ENCODE results near the gene SLC30A10. TPM values are rescaled to one million over a fixed set of nuclear protein-coding genes. Genes with fewer than 3 reads are reported as not detected.

The SLC30A10 gene
- total RNA-seq = 1 to 10 TPM in 1 of 4 donors, under 1 TPM in 1, not detected in 2; 0.63 to 1.4 TPM

GRCh38 chr1:219927956-219928790 lies at the start of gene SLC30A10:
Gene SLC30A10, minus strand, starts transcription at chr1:219928557. Its CDS starts 117 bp downstream, at chr1:219928440.
- Histone ChIP-seq H3K27me3 (peaks cover 0 to 29% of the 10 kb centered on the region in 2 donors), H3K27ac (no peak within 1 kb of the TSS), H3K36me3 (no peaks in the 10 kb centered on the region), H3K4me3 (peak within 1 kb of the TSS; percentile 16 to 55 (median 27)), H3K4me1 (peaks cover 0 to 12% (median 0%) of the 10 kb centered on the region in 4 donors), H3K9me3 (no peaks in the 10 kb centered on the region)
- no peak for DNase-seq (ENCODE audit: low spot score in 2 of 2)
- TF ChIP-seq POLR2A (IDR thresholded peaks at IDR 0.05) (no peak), EP300 (IDR thresholded peaks at IDR 0.05) (no peak)
- TF ChIP-seq, protein P1, sequence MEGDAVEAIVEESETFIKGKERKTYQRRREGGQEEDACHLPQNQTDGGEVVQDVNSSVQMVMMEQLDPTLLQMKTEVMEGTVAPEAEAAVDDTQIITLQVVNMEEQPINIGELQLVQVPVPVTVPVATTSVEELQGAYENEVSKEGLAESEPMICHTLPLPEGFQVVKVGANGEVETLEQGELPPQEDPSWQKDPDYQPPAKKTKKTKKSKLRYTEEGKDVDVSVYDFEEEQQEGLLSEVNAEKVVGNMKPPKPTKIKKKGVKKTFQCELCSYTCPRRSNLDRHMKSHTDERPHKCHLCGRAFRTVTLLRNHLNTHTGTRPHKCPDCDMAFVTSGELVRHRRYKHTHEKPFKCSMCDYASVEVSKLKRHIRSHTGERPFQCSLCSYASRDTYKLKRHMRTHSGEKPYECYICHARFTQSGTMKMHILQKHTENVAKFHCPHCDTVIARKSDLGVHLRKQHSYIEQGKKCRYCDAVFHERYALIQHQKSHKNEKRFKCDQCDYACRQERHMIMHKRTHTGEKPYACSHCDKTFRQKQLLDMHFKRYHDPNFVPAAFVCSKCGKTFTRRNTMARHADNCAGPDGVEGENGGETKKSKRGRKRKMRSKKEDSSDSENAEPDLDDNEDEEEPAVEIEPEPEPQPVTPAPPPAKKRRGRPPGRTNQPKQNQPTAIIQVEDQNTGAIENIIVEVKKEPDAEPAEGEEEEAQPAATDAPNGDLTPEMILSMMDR (IDR thresholded peaks at IDR 0.05) = no peak
- WGBS, 2 donors = 0 to 1% methylated on average over 43 to 54 of the region's 91 CpGs

- Histone ChIP-seq H3K9me3 (no peaks in the 10 kb centered on the region), H3K4me3 (no peak overlapping the region), H3K4me1 (no peaks in the 10 kb centered on the region), H3K27ac (no peak overlapping the region), H3K36me3 (peaks cover 0 to 87% (median 3%) of the 10 kb centered on the region in 3 donors), H3K27me3 (no peaks in the 10 kb centered on the region)
- WGBS, 2 donors = 79 to 92% methylated on average over 3 of the region's 3 CpGs
- DNase-seq (ENCODE audit: low spot score in 2 of 2) = no peak
- TF ChIP-seq, protein P1 (IDR thresholded peaks at IDR 0.05) = no peak
- TF ChIP-seq POLR2A (IDR thresholded peaks at IDR 0.05) (no peak), EP300 (IDR thresholded peaks at IDR 0.05) (no peak)
These were observed 44.9 kb upstream of the SLC30A10 start for GRCh38 chr1:219973213-219973612.

GRCh38 chr1:219967361-219967760 lies 39.0 kb upstream of the SLC30A10 start:
- TF ChIP-seq EP300 (IDR thresholded peaks at IDR 0.05) (no peak), POLR2A (IDR thresholded peaks at IDR 0.05) (no peak)
- TF ChIP-seq, protein P1 (IDR thresholded peaks at IDR 0.05) = no peak
- H3K4me1 ChIP-seq = no peaks in the 10 kb centered on the region
- DNase-seq (ENCODE audit: low spot score in 2 of 2) = no peak
- H3K4me3 ChIP-seq = no peak overlapping the region
- no peak overlapping the region for H3K27ac ChIP-seq
- peaks cover 0 to 49% (median 3%) of the 10 kb centered on the region in 3 donors for H3K36me3 ChIP-seq
- H3K27me3 ChIP-seq = no peaks in the 10 kb centered on the region
- H3K9me3 ChIP-seq = no peaks in the 10 kb centered on the region
- WGBS, 2 donors = 82 to 85% methylated on average over 4 of the region's 4 CpGs

DNA sequence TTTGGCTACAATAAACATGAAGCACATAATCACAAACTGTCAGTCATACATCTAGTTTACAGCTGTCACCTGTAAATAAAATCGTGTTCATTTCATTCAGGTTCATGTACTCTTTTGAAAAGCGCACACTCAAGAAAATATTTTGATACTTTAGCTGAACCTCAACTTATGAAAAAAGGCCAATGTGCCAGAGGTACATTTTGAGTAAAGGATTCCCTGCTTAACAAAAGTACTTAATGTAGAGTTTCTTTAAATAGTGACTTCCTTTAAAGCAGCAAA lies 37.7 kb upstream of the SLC30A10 start:
- WGBS, 2 donors = 90 to 92% methylated on average over 2 of the region's 2 CpGs
- Histone ChIP-seq H3K4me1 (no peaks in the 10 kb centered on the region), H3K27me3 (no peaks in the 10 kb centered on the region), H3K9me3 (no peaks in the 10 kb centered on the region), H3K36me3 (peaks cover 0 to 38% (median 3%) of the 10 kb centered on the region in 3 donors), H3K27ac (no peak overlapping the region), H3K4me3 (no peak overlapping the region)
- TF ChIP-seq, protein P1 (IDR thresholded peaks at IDR 0.05) = no peak
- TF ChIP-seq EP300 (IDR thresholded peaks at IDR 0.05) = no peak
- TF ChIP-seq POLR2A (IDR thresholded peaks at IDR 0.05) = no peak
- DNase-seq (ENCODE audit: low spot score in 2 of 2) = no peak

DNA sequence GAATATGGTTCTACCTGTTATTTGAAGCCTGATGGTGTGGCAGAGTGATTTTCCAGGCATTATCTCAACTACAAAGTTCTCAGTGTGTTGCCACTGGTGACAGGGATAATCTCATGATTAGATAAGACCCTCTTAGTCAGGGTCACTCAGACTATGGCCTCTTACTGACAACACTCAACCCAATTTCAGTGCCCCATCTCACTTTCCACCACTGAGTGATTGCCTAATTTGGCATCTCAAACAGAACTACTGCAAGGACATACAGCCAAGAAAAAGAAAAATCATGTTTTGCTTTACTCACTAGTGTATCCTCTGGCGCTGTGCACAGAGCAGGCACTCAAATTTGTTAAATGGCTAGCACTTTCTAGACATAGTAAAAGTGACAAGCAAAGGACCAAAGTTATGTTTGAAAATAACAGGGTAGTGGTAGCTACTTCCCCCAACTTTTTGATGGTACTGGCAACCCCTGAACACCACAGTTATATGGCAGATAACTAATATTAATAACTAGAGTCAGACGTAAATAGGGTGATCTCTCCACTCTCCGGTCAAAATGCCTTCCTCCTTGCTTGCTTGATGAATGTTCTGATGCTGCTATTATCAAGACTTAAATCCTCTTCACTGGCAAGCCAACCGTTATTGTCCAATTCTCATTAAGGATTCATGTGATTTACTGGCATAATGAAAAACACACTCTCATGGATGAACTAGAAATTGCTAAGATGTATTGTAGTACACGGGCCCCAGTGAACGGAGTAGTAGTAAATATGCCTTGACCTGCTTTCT lies 37.1 kb upstream of the SLC30A10 start:
- Histone ChIP-seq H3K36me3 (peaks cover 0 to 33% (median 3%) of the 10 kb centered on the region in 3 donors), H3K27me3 (no peaks in the 10 kb centered on the region), H3K4me3 (no peak overlapping the region), H3K9me3 (no peaks in the 10 kb centered on the region), H3K4me1 (no peaks in the 10 kb centered on the region), H3K27ac (no peak overlapping the region)
- 77 to 86% methylated on average over 6 of the region's 6 CpGs for WGBS, 2 donors
- DNase-seq (ENCODE audit: low spot score in 2 of 2) = no peak
- no peak for TF ChIP-seq POLR2A (IDR thresholded peaks at IDR 0.05)
- TF ChIP-seq EP300 (IDR thresholded peaks at IDR 0.05) = no peak
- TF ChIP-seq, protein P1 (IDR thresholded peaks at IDR 0.05) = no peak

Data from tibial nerve (tissue), 4 donors.